ENCODE measurements around the gene FGFBP1.

FGFBP1 gene

GRCh38 chr4:15948826-15949225 lies 10.3 kb upstream of the FGFBP1 start:
- no peak overlapping the region for H3K4me3 ChIP-seq (replicated peaks; ENCODE audit: low read depth, low read length)
- TF ChIP-seq CTCF (IDR thresholded peaks at IDR 0.05; ENCODE audit: low read depth, low read length, missing control alignments), result no peak
- DNase-seq (ENCODE audit: extremely low read depth, low read depth), result no peak

GRCh38 chr4:15947684-15948083 lies 9.1 kb upstream of the FGFBP1 start:
- DNase-seq (ENCODE audit: extremely low read depth, low read depth), result no peak
- H3K4me3 ChIP-seq (replicated peaks; ENCODE audit: low read depth, low read length), result no peak overlapping the region
- TF ChIP-seq CTCF (IDR thresholded peaks at IDR 0.05; ENCODE audit: low read depth, low read length, missing control alignments), result no peak

GRCh38 chr4:15945516-15945915 lies 7.0 kb upstream of the FGFBP1 start:
- no peak for TF ChIP-seq CTCF (IDR thresholded peaks at IDR 0.05; ENCODE audit: low read depth, low read length, missing control alignments)
- H3K4me3 ChIP-seq (replicated peaks; ENCODE audit: low read depth, low read length), result no peak overlapping the region
- DNase-seq (ENCODE audit: extremely low read depth, low read depth), result no peak

GRCh38 chr4:15944895-15945294 lies 6.4 kb upstream of the FGFBP1 start:
- TF ChIP-seq CTCF (IDR thresholded peaks at IDR 0.05; ENCODE audit: low read depth, low read length, missing control alignments), result no peak
- DNase-seq (ENCODE audit: extremely low read depth, low read depth), result no peak
- no peak overlapping the region for H3K4me3 ChIP-seq (replicated peaks; ENCODE audit: low read depth, low read length)

- no peak overlapping the region for H3K4me3 ChIP-seq (replicated peaks; ENCODE audit: low read depth, low read length)
- DNase-seq (ENCODE audit: extremely low read depth, low read depth), result no peak
- TF ChIP-seq CTCF (IDR thresholded peaks at IDR 0.05; ENCODE audit: low read depth, low read length, missing control alignments), result no peak
Observed at GRCh38 chr4:15942283-15942682, 3.7 kb upstream of the FGFBP1 start.

- no peak overlapping the region for H3K4me3 ChIP-seq (replicated peaks; ENCODE audit: low read depth, low read length)
- DNase-seq (ENCODE audit: extremely low read depth, low read depth), result no peak
- TF ChIP-seq CTCF (IDR thresholded peaks at IDR 0.05; ENCODE audit: low read depth, low read length, missing control alignments), result no peak
Observed at GRCh38 chr4:15938182-15938581, 358 bp downstream of the FGFBP1 start.

- no peak for TF ChIP-seq CTCF (IDR thresholded peaks at IDR 0.05; ENCODE audit: low read depth, low read length, missing control alignments)
- DNase-seq (ENCODE audit: extremely low read depth, low read depth), result no peak
- H3K4me3 ChIP-seq (replicated peaks; ENCODE audit: low read depth, low read length), result no peak overlapping the region
Observed at GRCh38 chr4:15936495-15936894, 2.0 kb downstream of the FGFBP1 start.
